SK-N-SH treated with all-trans-retinoic acid at 6 μM for 48 hours (cell line): ENCODE results near the gene NAT8L.

Experiments
- ATAC-seq: fragments of 200-7000 bp; cut with Tn5 transposase; 3 replicates; pipeline ENCODE4 v1.9.1; 2020; ENCODE audit warnings: mild to moderate bottlenecking, moderate library complexity
- BACH2 ChIP-seq: fragments of 250-450 bp; sonication (Bioruptor Pico); IDR thresholded peaks from 2 replicates; pipeline ENCODE4 v1.9.0; 2021; ENCODE audit warnings: mild to moderate bottlenecking, borderline replicate concordance
- CREB5 ChIP-seq: fragments of 250-450 bp; sonication (Bioruptor Pico); IDR thresholded peaks from 2 replicates; pipeline ENCODE4 v1.5.1; 2020; ENCODE audit warnings: low read depth, mild to moderate bottlenecking, moderate library complexity
- ESRRG ChIP-seq: fragments of 250-450 bp; sonication (Bioruptor Pico); IDR thresholded peaks from 2 replicates; pipeline ENCODE4 v1.6.1; 2021; ENCODE audit warnings: mild to moderate bottlenecking
- GLIS3 ChIP-seq: fragments of 250-450 bp; sonication (Bioruptor Pico); IDR thresholded peaks from 2 replicates; pipeline ENCODE4 v1.5.0; 2020; ENCODE audit warnings: mild to moderate bottlenecking, moderate library complexity
- OSR1 ChIP-seq: fragments of 250-450 bp; sonication (Bioruptor Pico); IDR thresholded peaks from 2 replicates; pipeline ENCODE4 v1.8.0; 2022; ENCODE audit warnings: moderate library complexity, mild to moderate bottlenecking, inconsistent platforms
- PATZ1 ChIP-seq: fragments of 250-450 bp; sonication (Bioruptor Pico); IDR thresholded peaks from 2 replicates; pipeline ENCODE4 v1.8.0; 2020; ENCODE audit warnings: mild to moderate bottlenecking, moderate library complexity, borderline replicate concordance
- POU6F1 ChIP-seq: fragments of 250-450 bp; sonication (Bioruptor Pico); IDR thresholded peaks from 2 replicates; pipeline ENCODE4 v1.8.0; 2021; ENCODE audit warnings: low read depth, mild to moderate bottlenecking, moderate library complexity, borderline replicate concordance
- RARB ChIP-seq: fragments of 250-450 bp; sonication (Bioruptor Pico); IDR thresholded peaks from 2 replicates; pipeline ENCODE4 v1.8.0; 2021; ENCODE audit warnings: mild to moderate bottlenecking, moderate library complexity
- TCF4 ChIP-seq: fragments of 250-450 bp; sonication (Bioruptor Pico); IDR thresholded peaks from 2 replicates; pipeline ENCODE4 v1.8.0; 2021; ENCODE audit warnings: mild to moderate bottlenecking, moderate library complexity, borderline replicate concordance
- ZC3H10 ChIP-seq: fragments of 250-450 bp; sonication (Bioruptor Pico); IDR thresholded peaks from 2 replicates; pipeline ENCODE4 v1.5.1; 2021; ENCODE audit warnings: mild to moderate bottlenecking, moderate library complexity
- ZFP3 ChIP-seq: fragments of 250-450 bp; sonication (Bioruptor Pico); IDR thresholded peaks from 2 replicates; pipeline ENCODE4 v1.5.0; 2020; ENCODE audit warnings: mild to moderate bottlenecking, moderate library complexity
- ZFP30 ChIP-seq: fragments of 450-650 bp; formaldehyde crosslinking; IDR thresholded peaks from 2 replicates; pipeline ENCODE4 v1.5.0; 2022; ENCODE audit warnings: mild to moderate bottlenecking, moderate library complexity
- ZNF565 ChIP-seq: fragments of 450-650 bp; formaldehyde crosslinking; conservative IDR thresholded peaks from 2 replicates; pipeline ENCODE4 v1.5.0; 2020; ENCODE audit warnings: low read depth, mild to moderate bottlenecking, moderate library complexity
- ZNF70 ChIP-seq: fragments of 450-650 bp; formaldehyde crosslinking; IDR thresholded peaks from 2 replicates; pipeline ENCODE4 v1.5.0; 2020; ENCODE audit warnings: mild to moderate bottlenecking, moderate library complexity
- TF ChIP-seq, protein P1 (sequence below): fragments of 250-450 bp; sonication (Bioruptor Pico); IDR thresholded peaks from 2 replicates; pipeline ENCODE4 v1.5.0; 2020; ENCODE audit warnings: mild to moderate bottlenecking, moderate library complexity

NAT8L gene

DNA sequence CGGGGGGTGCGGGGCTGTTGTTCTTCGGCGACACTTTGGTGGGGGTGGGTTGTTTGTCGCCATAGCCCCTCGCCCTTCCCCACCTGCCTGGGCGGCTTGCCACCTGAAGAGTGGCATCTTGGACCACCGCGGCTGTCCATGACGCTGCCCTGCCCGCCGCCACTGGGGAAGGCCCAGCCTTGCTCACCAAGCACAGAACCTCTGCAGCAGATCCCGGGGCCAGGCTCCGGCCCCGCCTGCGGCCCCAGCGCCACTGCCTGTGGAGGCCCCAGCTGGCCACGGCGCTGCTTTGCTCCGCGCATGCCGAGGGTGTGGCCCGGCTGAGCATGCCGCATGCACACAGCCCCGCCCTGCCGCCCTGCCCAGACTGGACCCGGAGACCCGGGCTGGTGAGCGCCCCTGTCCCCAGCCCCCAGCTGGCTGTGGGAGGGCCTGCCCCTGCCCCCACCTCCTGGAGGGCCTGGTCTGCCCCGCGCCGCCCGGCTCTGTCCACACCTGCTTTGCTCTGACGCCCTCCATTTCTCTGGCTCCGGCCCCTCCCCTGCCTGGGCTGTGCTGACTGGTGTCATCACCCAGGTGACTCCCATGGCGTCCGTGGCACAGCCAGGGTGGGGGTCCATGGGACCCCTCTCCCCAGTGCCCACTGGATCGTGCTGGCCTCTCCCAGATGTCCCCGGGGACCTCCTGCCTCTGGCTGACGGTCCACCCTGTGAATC, 5.3 kb downstream of the NAT8L start (continued):
- TF ChIP-seq, protein P1, sequence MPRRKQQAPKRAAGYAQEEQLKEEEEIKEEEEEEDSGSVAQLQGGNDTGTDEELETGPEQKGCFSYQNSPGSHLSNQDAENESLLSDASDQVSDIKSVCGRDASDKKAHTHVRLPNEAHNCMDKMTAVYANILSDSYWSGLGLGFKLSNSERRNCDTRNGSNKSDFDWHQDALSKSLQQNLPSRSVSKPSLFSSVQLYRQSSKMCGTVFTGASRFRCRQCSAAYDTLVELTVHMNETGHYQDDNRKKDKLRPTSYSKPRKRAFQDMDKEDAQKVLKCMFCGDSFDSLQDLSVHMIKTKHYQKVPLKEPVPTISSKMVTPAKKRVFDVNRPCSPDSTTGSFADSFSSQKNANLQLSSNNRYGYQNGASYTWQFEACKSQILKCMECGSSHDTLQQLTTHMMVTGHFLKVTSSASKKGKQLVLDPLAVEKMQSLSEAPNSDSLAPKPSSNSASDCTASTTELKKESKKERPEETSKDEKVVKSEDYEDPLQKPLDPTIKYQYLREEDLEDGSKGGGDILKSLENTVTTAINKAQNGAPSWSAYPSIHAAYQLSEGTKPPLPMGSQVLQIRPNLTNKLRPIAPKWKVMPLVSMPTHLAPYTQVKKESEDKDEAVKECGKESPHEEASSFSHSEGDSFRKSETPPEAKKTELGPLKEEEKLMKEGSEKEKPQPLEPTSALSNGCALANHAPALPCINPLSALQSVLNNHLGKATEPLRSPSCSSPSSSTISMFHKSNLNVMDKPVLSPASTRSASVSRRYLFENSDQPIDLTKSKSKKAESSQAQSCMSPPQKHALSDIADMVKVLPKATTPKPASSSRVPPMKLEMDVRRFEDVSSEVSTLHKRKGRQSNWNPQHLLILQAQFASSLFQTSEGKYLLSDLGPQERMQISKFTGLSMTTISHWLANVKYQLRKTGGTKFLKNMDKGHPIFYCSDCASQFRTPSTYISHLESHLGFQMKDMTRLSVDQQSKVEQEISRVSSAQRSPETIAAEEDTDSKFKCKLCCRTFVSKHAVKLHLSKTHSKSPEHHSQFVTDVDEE (CRISPR knock-in tag), result no peak
- TF ChIP-seq, all 23 proteins: peak for 0

DNA sequence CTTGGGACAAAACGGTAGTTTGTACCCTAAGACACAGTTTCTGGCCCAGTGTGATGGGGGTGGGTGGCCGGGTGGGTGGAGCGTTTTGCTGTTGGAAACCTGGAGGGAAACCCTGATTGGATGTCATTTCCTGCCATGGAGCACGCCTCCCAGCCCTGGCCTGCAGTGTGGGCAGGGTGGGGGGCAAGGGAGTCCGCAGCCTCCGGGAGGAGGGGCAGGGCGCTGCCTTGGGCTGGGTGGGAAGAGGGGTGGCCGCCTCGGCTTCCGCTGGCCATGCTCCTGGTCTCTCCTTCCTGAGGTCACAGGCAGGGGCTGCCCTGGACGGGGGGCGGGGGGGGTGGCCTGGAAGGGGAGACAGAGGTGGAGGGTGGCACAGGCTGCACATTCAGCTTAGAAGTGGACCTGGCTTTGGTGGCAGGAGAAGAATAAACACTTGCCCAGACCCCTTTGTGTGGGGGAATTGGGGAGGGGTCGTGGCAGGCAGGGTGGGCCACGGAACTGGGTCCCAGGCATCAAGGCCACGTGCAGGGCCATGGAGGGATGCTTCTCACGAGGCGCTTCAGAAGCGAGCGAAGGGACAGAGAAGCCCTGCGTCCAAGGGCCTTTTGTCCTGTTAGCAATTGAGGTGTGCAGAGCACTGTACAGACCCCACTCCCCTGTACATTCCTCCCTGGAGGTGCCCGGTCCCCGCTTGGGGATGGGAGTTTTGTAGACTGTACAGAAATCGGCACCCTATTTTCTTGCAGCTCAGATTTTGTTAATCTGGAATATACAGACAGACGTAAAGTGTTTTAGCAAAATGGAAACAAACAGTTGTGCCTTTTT, 6.2 kb downstream of the NAT8L start:
- TF ChIP-seq POU6F1 (CRISPR knock-in tag) (no peak), ESRRG (no peak), ZNF70 (CRISPR knock-in tag) (no peak), ZFP30 (CRISPR knock-in tag) (no peak), ZNF565 (CRISPR knock-in tag) (no peak), RARB (no peak), ZFP3 (CRISPR knock-in tag) (no peak), OSR1 (CRISPR knock-in tag) (no peak), PATZ1 (CRISPR knock-in tag) (no peak), GLIS3 (CRISPR knock-in tag) (no peak), BACH2 (CRISPR knock-in tag) (no peak), ZC3H10 (CRISPR knock-in tag) (no peak)
- ATAC-seq, result no peak

- no peak for TF ChIP-seq ZFP3 (CRISPR knock-in tag)
- no peak for TF ChIP-seq ZNF565 (CRISPR knock-in tag)
- no peak for TF ChIP-seq ESRRG
- no peak for TF ChIP-seq CREB5 (CRISPR knock-in tag)
- no peak for ATAC-seq
Observed at GRCh38 chr4:2066011-2066551, 7.0 kb downstream of the NAT8L start.

DNA sequence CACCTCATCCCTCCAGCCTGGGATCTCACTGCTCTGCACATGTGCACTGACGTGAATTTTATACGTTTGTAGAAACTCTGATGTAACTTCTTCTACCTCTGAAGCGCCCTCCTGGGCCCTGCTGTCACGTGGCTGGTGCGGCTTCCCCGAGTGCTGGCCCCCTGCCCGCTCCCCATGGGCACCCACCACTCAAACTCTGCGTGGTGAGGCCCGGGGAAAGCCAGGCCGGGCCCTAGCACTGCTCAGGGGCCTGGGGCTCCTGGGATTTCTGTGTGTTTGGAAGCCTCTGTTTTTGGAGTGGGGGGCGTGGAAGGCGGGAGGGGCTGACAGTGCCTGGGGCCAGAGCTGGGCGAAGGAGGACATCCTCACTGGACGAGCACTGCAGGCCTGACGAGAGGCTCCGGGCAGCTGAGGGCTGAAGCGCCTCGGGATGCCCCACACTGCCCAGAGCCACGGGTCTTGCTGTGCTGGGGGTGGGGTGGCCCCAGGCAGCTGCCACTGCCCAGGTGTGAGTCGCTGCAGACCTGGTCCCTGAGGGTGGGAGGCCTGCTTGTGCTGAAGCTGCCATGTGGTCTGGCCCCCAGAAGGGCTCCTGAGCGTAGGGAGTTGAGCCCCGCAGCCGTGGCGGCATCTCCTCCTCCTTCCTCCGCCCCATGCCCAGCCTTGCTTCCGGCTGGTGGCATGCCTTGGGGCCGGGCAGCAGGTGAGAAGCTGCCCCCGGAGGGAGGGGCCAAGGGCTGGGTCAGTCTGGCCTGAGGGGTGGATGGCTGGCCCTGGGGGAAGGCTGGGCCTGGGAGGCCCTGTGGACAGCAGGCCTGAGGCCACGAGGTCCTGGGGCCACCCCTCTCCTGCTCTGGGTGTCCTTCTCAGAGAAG, 7.7 kb downstream of the NAT8L start:
- no peak for ATAC-seq
- TF ChIP-seq ESRRG (no peak), POU6F1 (CRISPR knock-in tag) (no peak), ZNF70 (CRISPR knock-in tag) (no peak), TCF4 (CRISPR knock-in tag) (no peak)
